ENCODE measurements around the gene MTMR1.

DNA sequence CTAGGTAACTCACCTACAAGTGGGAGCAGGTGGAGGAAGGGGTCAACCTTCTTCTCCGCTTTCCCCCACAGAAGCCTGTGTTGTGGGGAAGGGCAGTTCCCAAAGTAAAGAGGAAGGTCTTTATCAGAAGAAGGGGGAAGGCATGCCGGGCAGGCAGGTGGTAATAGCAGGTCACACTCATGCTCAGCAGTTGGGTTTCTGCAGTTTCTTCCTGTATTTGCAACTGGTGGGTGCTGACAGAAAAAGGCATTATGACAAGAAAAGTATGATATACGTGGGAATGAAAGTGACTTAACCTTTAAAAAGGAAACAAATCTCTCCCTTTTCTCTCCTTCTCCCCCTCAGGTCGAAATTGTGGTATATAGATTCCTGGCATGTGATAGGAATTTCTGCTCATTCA, 3.7 kb downstream of the MTMR1 start:
- TF ChIP-seq, protein P1, sequence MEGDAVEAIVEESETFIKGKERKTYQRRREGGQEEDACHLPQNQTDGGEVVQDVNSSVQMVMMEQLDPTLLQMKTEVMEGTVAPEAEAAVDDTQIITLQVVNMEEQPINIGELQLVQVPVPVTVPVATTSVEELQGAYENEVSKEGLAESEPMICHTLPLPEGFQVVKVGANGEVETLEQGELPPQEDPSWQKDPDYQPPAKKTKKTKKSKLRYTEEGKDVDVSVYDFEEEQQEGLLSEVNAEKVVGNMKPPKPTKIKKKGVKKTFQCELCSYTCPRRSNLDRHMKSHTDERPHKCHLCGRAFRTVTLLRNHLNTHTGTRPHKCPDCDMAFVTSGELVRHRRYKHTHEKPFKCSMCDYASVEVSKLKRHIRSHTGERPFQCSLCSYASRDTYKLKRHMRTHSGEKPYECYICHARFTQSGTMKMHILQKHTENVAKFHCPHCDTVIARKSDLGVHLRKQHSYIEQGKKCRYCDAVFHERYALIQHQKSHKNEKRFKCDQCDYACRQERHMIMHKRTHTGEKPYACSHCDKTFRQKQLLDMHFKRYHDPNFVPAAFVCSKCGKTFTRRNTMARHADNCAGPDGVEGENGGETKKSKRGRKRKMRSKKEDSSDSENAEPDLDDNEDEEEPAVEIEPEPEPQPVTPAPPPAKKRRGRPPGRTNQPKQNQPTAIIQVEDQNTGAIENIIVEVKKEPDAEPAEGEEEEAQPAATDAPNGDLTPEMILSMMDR (IDR thresholded peaks at IDR 0.05), result no peak
- TF ChIP-seq ZFX (IDR thresholded peaks at IDR 0.05; ENCODE audit: borderline replicate concordance), result no peak

All from 22Rv1 (cell line).